Activated effector memory CD4-positive, alpha-beta T cell treated with Interleukin-2 at 50 U/mL for 16 hours (primary cell): ENCODE results near the gene HLA-DPB1.
A peak's percentile ranks its signal among the peaks of the same experiment; 100 is the strongest.
"Not testable (repeated sequence)": the region's sequence is repeated elsewhere in the genome, so short reads cannot be mapped to it uniquely, and the experiment has no call there.

Experiments
- DNase-seq: peaks from one replicate; pipeline ENCODE4 v3.0.0-alpha.2; 2020

Gene HLA-DPB1

GRCh38 chr6:33072508-33073100 lies 3.2 kb upstream of the HLA-DPB1 start:
- no peak for DNase-seq

GRCh38 chr6:33073431-33073871 lies 2.3 kb upstream of the HLA-DPB1 start, which contains the start of gene HLA-DPA1:
Gene HLA-DPA1, minus strand, starts transcription at chr6:33073649.
- no peak for DNase-seq

GRCh38 chr6:33075208-33075567 lies 602 bp upstream of the HLA-DPB1 start:
- no peak for DNase-seq

GRCh38 chr6:33076406-33076934 lies 680 bp downstream of the HLA-DPB1 start:
- no peak for DNase-seq

GRCh38 chr6:33077908-33078307 lies 2.1 kb downstream of the HLA-DPB1 start:
- no peak for DNase-seq

- no peak for DNase-seq
Measured at GRCh38 chr6:33078442-33078841, 2.7 kb downstream of the HLA-DPB1 start.

- DNase-seq = no peak
Measured at GRCh38 chr6:33078919-33079521, 3.2 kb downstream of the HLA-DPB1 start.

- DNase-seq = no peak
Measured at GRCh38 chr6:33079580-33079979, 3.8 kb downstream of the HLA-DPB1 start.

GRCh38 chr6:33080127-33081089 lies 4.6 kb downstream of the HLA-DPB1 start:
- no peak for DNase-seq

- no peak for DNase-seq
Measured at GRCh38 chr6:33081098-33081824, 5.5 kb downstream of the HLA-DPB1 start.

GRCh38 chr6:33082702-33083101 lies 6.9 kb downstream of the HLA-DPB1 start:
- DNase-seq = no peak

- no peak for DNase-seq
Measured at GRCh38 chr6:33085627-33086026, 9.8 kb downstream of the HLA-DPB1 start.

GRCh38 chr6:33088258-33088930 lies 12.6 kb downstream of the HLA-DPB1 start:
- no peak for DNase-seq

- DNase-seq = no peak
Measured at GRCh38 chr6:33088931-33089620, 13.3 kb downstream of the HLA-DPB1 start.

GRCh38 chr6:33091957-33092356 lies 16.2 kb downstream of the HLA-DPB1 start:
- DNase-seq = peak; percentile 31

GRCh38 chr6:33092385-33092784 lies 16.6 kb downstream of the HLA-DPB1 start:
- no peak for DNase-seq

GRCh38 chr6:33093855-33094254 lies 18.1 kb downstream of the HLA-DPB1 start:
- no peak for DNase-seq

GRCh38 chr6:33095681-33096080 lies 19.9 kb downstream of the HLA-DPB1 start:
- no peak for DNase-seq

- DNase-seq = not testable (repeated sequence)
Measured at GRCh38 chr6:33101121-33101737, 25.4 kb downstream of the HLA-DPB1 start.

- no peak for DNase-seq
Measured at GRCh38 chr6:33103776-33104175, 28.0 kb downstream of the HLA-DPB1 start.

- DNase-seq = no peak
Measured at GRCh38 chr6:33104887-33105286, 29.1 kb downstream of the HLA-DPB1 start.
